ENCODE data around the gene RAB41.
"Not testable (repeated sequence)": the region's sequence is repeated elsewhere in the genome, so short reads cannot be mapped to it uniquely, and the experiment has no call there.

Gene RAB41

DNA sequence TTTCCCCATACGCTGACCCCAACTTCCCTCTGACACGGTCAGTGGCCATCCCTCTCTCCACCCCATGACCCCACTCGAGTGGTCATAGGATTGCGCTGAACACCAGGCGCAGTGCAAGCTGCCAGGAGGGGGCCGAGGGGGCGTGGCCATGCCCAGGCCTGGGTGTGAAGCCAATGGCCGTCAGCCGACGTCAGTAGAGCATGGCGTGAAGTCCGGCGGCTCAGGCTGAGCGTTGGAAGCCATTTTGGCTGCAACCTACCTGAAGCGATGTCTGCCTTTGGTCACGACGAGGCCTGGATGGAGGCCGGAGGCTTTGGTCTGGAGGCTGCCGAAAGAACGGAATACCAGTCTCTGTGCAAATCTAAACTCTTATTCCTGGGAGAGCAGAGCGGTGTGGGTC lies at the start of gene RAB41:
RAB41 (plus strand) TSS at position 222 of the 400 bp plus-strand sequence; CDS start at position 268, 46 bp downstream.
- no peak for DNase-seq

DNA sequence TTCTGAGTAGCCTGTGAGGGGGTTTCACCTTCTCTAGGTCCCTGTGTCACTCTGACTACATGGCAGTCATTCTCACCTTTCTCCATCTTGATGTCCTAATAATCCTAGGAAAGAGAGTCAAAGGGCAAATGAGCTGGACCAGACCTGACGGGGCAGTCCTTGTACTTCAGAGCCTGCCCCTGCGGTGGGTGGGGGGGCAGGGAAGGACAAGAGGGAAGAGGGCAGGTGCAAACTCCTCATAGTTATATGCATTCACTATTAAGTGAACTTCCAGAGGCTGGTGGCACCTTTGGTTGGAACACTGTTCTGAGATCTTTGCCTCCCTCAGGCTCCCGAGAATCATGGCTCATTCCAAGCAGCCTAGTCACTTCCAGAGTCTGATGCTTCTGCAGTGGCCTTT lies 47.6 kb upstream of the RAB41 start, which contains the start of gene AWAT1:
AWAT1 (plus strand) TSS at position 301 of the 400 bp plus-strand sequence; CDS start at position 342, 41 bp downstream.
- DNase-seq = no peak

DNA sequence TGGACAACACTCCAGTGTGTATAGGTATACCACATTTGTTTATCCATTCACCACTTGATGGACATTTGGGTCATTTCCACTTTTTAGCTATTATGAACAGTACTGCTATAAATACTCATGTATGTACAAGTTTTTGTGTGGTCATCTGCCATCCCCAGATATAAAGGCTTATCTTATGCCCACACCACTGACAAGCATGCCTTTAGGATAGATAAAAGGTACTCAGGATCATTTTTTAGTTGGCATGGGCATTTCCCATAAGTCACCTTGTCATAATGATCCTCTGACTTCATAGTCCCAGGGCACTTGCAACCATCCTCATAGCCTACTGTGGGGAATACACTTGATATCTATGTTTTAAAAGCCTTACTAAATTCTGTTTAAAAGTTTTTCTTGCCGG lies 41.2 kb upstream of the RAB41 start:
- no peak for DNase-seq

DNA sequence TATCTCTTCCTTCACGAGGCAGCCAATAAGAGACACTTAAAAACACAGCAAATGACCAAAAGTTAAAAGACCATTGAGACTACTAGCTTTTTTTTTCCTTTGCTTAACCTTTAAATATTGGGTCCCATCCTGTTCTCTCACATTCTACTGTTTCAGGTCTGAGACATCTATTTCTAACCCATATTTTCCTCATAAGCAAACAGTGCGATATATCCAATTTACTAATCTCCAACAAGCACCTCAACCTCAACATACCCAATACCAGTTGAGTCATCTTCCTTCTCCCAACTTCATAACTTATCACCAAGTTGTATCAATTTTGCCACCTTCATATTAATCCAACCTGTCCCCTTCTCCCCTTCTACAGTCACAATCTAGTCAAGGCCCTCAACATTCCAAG lies 40.5 kb upstream of the RAB41 start:
- DNase-seq = no peak

DNA sequence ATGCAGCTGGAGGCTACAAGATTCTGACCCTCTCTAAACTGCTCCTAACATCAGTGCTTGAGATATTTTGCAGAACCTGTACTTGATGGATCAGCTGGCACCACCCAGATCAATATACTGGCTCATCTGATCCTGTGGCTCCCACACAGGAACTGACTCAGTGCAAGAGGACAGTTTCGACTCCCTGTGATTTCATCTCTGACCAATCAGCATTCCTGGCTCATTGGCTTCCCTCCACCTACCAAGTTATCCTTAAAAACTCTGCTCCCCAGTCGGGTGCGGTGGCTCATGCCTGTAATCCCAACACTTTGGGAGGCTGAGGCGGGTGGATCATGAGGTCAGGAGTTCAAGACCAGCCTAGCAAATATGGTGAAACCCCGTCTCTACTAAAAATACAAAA lies 38.4 kb upstream of the RAB41 start:
- DNase-seq = not testable (repeated sequence)

DNA sequence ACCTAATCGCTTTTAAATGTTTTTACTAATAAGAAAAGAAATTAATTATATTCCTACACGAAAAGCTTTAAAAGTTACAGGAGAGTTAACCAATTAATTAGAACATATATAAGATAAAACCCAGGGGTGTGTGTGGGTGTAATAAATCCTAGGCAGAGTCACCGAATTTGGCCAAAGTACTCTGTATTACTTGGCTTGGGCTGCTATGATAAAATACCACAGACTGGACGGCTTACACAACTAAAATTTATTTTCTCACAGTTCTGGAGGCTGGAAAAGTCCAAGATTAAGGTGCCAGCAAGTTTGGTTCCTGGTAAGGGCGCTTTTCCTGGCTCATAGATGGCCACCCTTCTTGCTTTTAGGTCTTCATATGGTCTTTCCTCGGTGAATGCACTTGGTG lies 37.1 kb upstream of the RAB41 start:
- DNase-seq = no peak

DNA sequence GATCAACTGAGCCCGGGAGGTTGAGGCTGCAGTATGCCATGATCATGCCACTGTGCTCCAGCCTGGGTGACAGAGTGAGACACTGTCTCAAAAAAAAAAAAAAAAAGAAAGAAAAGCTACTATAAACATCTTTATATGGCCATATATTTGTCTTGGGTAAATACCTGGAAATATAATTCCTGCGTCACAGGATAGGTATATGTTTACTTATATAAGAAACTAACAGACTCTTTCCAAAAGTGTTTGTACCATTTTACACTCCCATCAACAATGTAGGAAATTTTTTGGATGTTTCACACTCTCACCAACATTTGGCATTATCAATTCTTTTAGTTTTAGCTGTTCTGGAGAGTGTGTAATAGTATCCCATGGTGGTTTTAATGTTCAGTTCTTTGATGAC lies 34.7 kb upstream of the RAB41 start:
- DNase-seq = no peak

DNA sequence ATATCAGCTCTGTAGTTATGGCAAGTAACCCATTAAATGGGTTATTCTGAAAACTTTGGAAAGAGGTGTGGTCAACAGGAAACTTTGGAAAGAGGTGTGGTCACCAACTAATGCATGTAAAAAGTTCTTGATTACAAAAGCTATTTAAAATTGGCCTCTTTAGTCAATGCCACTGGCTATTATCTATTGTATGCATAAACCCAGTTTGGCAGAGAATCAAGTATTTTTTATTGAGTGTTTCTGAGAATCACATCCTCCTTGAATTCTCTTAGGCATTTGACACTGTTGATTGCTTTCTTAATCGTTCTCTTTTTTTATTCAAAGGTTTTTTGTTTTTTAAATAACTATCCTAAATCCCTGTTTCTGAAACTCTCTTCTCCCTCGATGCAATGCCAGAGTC lies 29.5 kb upstream of the RAB41 start:
- no peak for DNase-seq

DNA sequence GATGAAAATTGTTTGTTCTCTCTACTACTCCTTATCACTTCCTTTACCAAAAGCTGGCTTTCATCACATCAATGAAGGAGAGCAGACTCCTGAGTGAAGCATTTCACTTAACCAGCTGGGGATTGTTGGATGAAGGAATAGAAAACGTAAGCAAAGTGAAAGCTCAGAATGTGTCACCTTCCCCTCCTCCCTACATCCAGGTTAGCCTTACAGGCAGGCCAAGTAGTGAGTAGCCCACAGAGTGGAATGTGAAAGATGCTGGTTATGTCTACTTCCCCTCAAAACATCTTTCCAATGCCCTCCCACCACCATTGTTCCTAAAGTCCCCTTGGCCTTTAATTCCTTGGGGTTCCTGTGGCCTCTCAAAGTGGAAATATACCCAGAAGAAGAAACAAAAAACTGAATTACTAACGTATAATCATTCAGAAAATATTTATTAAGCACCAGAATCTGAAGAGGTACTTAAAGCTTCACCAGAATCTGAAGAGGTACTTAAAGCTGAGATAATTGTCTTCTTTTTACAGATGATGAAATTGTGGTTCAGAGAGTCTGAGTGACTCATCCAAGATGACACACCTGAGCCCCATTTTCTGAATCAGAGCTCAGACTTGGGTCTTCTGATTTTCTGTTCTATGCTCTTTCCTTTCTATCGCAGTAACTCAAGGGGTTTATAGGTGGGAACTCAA lies 28.5 kb upstream of the RAB41 start:
- no peak for DNase-seq

DNA sequence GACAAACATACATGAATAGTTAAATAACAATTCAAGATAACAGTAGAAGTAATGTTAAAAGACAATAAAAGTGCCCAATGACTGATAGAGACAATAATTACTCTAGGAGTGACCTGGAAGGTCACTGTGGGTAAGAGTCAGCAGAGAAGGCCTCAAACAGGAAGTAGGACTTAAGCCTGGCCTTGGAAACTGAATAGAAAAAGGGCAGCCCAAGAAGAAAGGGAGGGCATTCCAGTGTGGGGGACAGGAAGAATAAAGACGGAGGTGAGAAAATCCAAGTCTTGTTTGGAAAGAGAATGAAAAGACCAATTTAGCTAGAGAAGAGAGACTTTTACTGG lies 27.9 kb upstream of the RAB41 start:
- DNase-seq = no peak

DNA sequence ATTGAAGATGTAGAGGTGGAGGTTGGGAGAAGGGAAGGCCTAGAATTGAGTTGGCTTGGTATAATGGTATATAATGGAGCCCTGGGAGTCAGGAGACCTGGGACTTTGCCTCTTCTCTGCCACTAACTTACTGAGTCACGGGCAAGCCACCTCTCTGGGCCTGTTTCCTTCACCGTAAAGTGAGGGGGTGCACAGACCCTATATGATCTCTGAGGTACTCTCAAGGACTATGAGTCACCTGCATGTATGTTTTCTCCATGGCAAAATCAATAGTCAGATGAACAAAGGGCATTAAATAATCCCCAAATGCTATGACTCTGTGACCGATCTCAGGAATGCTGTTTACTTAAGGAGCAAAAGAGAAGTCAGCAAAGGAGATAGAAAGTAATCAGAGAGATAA lies 27.1 kb upstream of the RAB41 start:
- no peak for DNase-seq

DNA sequence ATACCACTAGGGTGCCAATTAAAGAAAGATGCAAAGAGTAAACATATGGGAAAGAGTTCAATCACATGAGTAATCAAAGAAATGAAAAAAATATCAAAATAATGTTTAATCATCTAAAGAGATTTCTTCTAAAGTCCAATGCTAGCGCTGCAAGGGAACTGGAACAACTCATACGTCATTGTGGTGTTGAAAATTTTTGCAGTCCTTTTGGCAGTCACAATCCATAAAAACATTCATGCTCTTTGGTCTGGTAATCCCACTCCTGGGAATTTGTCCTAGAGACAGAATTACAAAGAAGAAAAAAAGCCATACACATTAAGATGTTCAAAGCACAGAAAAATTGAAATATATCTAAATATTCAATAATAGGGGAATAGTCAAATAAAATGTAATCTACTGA lies 26.5 kb upstream of the RAB41 start:
- DNase-seq = no peak

DNA sequence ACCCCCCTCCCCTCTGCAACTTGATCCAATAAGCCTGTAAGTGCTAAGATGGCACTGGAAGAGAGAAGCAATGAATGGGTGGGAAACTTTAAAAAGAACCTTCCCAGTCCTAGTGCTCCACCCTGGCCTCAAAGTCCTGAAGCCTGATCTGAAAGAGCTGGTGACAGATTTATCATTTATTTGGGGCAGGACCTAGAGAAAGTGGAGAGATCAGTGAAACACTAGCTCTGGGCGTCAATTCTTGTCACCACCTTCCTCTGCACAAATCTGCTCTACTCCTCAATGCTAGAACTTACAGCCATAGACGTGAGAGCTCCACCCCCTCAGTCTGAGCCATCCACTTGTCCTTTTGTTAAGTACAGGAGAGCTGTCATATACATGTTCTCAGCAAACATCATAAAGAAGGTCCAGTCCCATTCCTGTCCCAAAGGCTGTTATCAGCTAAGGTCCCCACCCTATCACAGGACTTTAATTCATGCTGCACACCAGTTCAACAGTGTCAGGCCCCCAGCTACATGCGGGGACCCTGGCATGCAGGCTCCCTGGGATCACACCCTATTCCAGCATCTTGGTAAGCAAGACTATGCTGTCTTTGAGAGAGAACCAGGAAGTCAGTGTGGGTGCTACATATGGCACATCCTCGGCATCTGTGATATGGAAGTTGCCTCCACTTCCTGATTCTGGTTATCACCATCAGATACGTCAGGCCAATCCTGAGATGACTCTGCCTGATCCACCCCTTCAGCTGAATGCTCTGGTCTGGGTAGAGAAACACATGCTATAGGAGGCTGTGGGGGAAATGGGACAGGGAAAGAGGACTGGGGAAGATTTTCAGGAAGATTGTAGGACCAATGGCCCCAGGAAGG lies 24.3 kb upstream of the RAB41 start:
- DNase-seq = no peak

DNA sequence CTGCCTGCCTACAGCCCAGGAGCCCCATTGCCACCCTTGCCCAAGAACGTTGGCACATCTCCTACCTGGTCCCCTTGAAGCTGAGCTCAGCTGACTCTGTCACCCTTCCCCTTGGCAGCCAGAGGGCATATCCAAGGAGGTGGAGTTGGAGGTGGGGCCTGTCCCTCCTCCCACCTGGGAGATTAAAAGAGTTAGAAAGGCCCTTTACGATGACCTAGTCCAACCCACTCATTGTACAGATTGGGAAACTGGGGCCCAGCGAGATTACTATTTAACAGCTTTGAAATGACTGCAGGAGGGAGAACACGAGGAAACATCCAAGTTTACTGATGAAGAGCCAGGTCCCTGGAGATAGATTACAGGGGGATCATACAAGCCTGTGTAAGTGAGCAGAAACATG lies 21.9 kb upstream of the RAB41 start, which contains the start of gene P2RY4:
P2RY4 (minus strand) TSS at position 101 of the 400 bp plus-strand sequence. CDS start 580 bp downstream, outside the sequence.
- DNase-seq = no peak

DNA sequence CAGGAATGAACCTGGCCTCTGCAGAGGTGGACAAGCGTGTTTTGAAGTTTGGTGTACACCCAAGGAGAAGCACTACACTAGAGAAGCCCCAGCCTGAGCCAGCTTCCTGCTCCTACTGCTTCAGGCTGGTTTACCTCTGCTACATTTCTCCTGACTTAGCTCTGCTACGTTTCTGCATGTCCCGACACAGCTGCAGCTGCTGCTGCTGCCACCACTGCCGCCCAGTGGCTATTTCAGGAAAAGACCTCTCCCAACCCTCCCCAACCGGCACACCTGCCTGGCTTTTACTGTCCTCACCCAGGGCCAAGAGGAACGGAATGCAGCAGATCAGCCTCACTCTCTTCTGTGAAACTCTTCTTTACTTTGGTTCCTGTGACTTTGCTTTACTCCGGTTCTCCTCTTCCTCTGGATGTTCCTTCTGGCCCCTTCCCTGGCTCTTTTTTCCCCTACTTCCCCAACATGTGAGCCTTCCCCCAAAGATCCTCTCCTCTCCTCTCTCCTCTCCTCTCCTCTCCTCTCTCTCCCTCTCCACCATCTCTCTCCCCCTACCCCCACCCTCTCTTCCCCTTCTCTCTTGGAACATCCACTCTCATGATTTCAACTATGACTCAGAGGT lies 18.9 kb upstream of the RAB41 start:
- no peak for DNase-seq

DNA sequence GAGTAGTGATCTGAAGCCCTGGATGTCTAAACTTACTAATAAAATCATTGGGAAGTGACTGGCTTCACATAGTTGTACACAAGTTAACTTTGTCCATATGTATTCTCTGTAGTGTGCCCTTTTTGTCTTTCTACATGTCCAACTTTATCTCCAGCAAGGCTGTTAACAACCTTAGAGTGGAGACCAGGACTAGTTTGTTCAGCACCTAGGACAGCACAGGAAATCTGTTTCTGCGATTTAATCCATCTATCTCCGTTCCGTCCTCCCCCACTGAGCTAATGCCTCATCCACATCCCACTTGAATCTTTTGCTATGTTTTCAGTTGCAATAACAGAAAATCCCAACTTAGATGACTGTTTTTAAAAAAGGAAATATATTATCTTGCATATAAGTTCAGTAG lies 17.2 kb upstream of the RAB41 start:
- no peak for DNase-seq

DNA sequence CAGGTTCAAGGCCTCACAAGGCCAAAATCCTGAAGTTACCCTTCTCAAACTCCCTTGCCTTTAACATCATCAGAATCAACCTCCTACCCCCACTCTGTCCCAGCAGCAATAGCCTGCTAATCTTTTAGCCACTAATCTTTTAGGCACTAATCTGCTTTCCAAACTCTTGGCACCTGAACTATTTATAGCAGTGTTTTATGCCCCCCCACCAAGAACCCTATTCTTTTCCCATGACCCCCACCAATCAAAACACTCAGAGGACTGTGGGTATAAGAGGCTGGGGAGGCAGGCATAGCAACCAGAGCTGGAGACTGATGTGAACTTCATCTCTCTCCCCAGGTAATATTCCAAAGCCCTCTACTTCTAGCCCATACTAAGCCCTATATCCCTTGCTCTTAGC lies 13.9 kb upstream of the RAB41 start, which contains the start of gene ARR3:
ARR3 (plus strand) TSS at position 301 of the 400 bp plus-strand sequence. CDS start 1,052 bp downstream, outside the sequence.
- DNase-seq = no peak

DNA sequence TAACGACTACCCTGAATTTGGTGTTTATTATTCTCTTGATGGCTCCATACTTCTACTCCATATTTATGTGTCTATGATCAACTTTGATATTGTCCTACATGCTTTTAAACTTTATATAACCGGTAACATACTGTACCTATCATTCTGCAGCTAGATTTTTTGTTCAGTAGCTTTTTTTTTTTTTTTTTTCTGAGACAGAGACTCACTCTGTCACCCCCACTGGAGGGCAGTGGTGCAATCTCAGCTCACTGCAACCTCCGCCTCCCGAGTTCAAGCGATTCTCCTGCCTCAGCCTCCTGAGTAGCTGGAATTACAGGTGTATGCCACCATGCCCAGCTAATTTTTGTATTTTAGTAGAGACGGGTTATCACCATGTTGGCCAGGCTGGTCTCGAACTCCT lies 7.9 kb upstream of the RAB41 start:
- not testable (repeated sequence) for DNase-seq

DNA sequence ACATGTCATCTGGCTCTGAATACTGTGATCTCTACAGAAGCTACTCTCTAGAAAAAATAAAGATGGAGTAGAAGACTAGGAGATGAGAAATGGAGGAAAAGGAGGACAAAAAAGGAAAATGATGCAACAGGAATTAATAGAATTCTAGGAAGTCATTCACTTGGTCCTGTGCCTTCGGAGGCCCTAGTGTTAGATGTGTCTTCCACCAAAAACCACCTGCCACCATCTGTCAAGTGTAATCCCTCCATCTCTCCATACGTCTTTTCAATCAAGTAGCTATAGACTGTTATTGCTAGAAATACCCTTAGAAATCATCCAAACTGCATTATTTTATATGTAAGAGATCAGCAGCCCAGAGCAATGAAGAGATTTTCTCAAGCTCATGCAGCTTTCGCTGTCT lies 2.9 kb upstream of the RAB41 start:
- DNase-seq = no peak

DNA sequence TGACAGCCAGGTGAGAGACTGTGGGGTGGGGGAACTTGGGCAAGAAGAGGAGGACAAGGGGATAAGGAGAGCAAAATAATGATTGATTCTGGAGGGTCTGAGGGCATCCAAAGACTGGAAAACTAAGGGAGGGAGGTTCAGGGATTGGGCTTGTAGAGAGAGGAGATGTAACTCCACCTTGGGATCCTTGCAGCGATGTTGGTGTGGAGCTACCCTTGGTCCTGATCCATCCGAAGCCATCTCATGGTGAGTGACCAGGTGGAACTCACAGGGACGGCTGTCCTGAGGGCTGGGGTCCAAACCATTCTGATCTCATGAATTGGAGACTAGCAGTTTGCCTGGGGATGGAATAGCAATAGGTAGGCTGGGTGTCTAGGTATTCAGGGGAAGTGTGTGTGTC lies 1.4 kb upstream of the RAB41 start:
- DNase-seq = no peak

DNA sequence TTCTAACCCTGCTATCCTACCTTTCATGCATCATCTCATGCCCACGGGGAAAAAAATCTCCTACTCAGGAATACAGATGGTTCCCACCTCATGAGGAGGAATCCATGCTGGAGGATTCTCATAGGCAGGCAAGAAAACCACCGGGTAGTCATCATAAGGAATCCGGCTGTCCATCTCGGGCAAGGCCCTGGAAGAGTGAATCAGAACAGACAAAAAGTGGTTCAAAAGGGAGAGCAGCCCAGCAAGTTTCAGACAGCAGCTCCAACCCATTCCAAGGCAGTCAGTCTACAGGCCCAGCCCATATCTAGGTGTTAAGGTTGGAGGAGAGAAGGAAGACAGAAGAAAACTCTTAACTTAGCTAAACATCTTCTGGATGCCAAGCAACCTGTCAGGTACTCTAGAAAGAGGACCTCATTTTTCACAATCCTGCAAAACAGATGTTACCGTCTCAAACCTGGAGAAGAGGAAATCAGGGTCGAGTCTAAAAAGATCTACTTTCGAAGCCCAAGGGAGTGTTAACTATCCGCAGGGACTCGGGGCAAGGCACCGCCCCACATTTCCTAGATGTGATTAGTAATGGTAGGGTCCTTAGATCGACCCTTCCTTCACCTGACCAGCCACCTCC lies 7.3 kb downstream of the RAB41 start:
- DNase-seq = no peak

DNA sequence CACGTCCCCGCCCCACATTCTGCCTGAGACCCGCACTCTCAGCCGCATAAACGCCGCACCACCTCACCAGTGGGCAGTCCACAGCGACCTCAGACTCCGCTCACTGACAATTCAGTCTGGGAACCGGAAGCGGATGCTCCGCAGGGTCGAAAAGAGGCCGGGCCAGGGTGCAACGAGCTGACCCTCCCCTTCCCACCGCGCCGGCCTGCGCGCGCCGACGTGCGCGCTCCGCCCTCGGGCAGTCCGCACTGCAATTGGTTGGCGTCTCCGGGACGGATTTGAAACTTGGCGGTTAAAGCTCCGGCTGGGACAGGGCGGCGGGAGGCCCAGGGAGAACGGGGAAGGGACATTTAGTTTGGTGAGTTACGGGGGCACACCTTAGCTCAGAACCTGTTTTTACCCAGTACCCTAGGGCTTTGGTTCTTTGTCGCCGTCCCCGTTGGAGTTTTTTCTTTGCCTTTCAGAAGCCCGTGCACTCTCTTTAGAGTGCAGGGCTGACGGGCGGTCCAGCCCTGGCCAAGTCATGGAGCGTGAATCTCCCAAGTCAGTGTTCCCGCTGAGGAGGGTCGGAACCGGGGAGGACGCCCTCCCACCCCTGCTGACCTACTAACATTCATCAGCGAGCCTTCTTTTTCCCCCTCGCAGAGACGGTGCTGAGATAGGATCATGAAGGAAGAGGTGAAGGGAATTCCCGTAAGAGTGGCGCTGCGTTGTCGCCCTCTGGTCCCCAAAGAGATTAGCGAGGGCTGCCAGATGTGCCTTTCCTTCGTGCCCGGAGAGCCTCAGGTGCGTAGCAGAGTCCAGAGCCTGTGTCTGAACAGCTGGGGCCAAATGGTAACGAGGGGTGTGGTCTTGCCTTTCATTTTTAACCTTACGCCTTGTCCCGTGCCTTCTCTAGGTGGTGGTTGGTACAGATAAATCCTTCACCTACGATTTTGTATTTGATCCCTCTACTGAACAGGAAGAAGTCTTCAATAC lies 8.1 kb downstream of the RAB41 start, which contains the start of the genes KIF4A and PDZD11:
KIF4A (plus strand) TSS at position 312 of the 978 bp plus-strand sequence; CDS start at position 667, 355 bp downstream.
PDZD11 (minus strand) TSS at position 135 of the 978 bp plus-strand sequence. CDS start 586 bp downstream, outside the sequence.
- peak; percentile 69 for DNase-seq
